Pons (tissue), 1 donor: Measurements from ENCODE around the gene FASLG.
A peak's percentile ranks its signal among the peaks of the same experiment; 100 is the strongest.
"Not testable (repeated sequence)": the region's sequence is repeated elsewhere in the genome, so short reads cannot be mapped to it uniquely, and the experiment has no call there.

ENCODE experiments used
- DNase-seq: peaks from one replicate; pipeline ENCODE4 v3.0.0-alpha.2; 2016; ENCODE audit warnings: low spot score

The FASLG gene

GRCh38 chr1:172682812-172683211, 23.9 kb downstream of the FASLG start:
- no peak for DNase-seq

GRCh38 chr1:172686143-172686542, 27.2 kb downstream of the FASLG start:
- DNase-seq, result no peak

GRCh38 chr1:172688428-172689085, 29.7 kb downstream of the FASLG start:
- not testable (repeated sequence) for DNase-seq

GRCh38 chr1:172690925-172691324, 32.0 kb downstream of the FASLG start:
- DNase-seq, result not testable (repeated sequence)

- peak; percentile 19 for DNase-seq
Observed at GRCh38 chr1:172697534-172698002, 38.7 kb downstream of the FASLG start.

GRCh38 chr1:172698224-172698623, 39.3 kb downstream of the FASLG start:
- DNase-seq, result no peak

GRCh38 chr1:172699111-172699510, 40.2 kb downstream of the FASLG start:
- DNase-seq, result no peak

GRCh38 chr1:172699695-172700227, 40.9 kb downstream of the FASLG start:
- DNase-seq, result no peak

GRCh38 chr1:172700556-172700955, 41.7 kb downstream of the FASLG start:
- no peak for DNase-seq

- no peak for DNase-seq
Observed at GRCh38 chr1:172704001-172704400, 45.1 kb downstream of the FASLG start.

- DNase-seq, result no peak
Observed at GRCh38 chr1:172704420-172705210, 45.7 kb downstream of the FASLG start.

GRCh38 chr1:172708452-172708851, 49.5 kb downstream of the FASLG start:
- no peak for DNase-seq

- DNase-seq, result no peak
Observed at GRCh38 chr1:172711558-172711957, 52.7 kb downstream of the FASLG start.

- no peak for DNase-seq
Observed at GRCh38 chr1:172713466-172713865, 54.6 kb downstream of the FASLG start.
